GM21381 (cell line): ENCODE data around the gene PPP1R1C.

Experiments used
- ATAC-seq: cut with Tn5 transposase; IDR thresholded peaks from one replicate; pipeline ENCODE4 v1.9.1; 2021; ENCODE audit warnings: mild to moderate bottlenecking, moderate library complexity; ENCODE audit not compliant: unreplicated experiment

Gene PPP1R1C

GRCh38 chr2:182166841-182167240 is 181.2 kb downstream of the PPP1R1C start:
- no peak for ATAC-seq
